HepG2 (cell line): Measurements from ENCODE around the gene STKLD1. TPM values are rescaled to one million over a fixed set of nuclear protein-coding genes. Genes with fewer than 3 reads are reported as not detected.

Source experiments
- ATAC-seq: fragments of 200-7000 bp; cut with Tn5 transposase; 3 replicates; pipeline ENCODE4 v1.9.1; 2020; ENCODE audit warnings: mild to moderate bottlenecking, moderate library complexity
- BruUV-seq: library from RNA; stranded (reverse); fragments of 400-500 nt; replicated peaks from 2 replicates; lab custom pipeline; 2021; lab: Mats Ljungman, UMichigan
- CTCF ChIA-PET: fragments of 300-600 bp; formaldehyde crosslinking; extraction: SDS; loops from one replicate; lab custom pipeline; 2021; ENCODE audit warnings: low total read pairs, inconsistent platforms, low intra/inter-chr PET ratio; lab: Yijun Ruan, JAX
- POLR2A ChIA-PET: fragments of 350-600 bp; sonication (Branson Sonifier 250); formaldehyde crosslinking; loops from one replicate; lab custom pipeline; 2020; ENCODE audit warnings: antibody characterized with exemption, inconsistent platforms; lab: Yijun Ruan, JAX
- DNase-seq: peaks from one replicate; pipeline ENCODE4 v3.0.0-alpha.2; 2015; ENCODE audit warnings: low spot score
- FAIRE-seq: peaks from 3 replicates; lab custom pipeline; 2011; peaks lifted over from hg19 to GRCh38; lab: Jason Lieb, UNC
- H2AFZ ChIP-seq: one replicate; pipeline ENCODE4 v1.6.1; 2011; ENCODE audit warnings: low read length, inconsistent platforms
- H3K27ac ChIP-seq: fragments of 300-600 bp; 3 replicates; pipeline ENCODE4 v1.8.0; 2011; ENCODE audit warnings: mixed run types, mild to moderate bottlenecking, mixed read lengths, low read length, inconsistent platforms; ENCODE audit not compliant: insufficient read depth; ENCODE audit errors: extremely low read length
- H3K27me3 ChIP-seq, 2 experiments: fragments of 200-600 bp in 1 of 2; 2 replicates in 1 of 2; 3 replicates in 1 of 2; pipeline versions ENCODE4 v1.6.0 to v1.8.0; 2011; ENCODE audit warnings: low read length in 2 of 2, mild to moderate bottlenecking in 2 of 2, moderate library complexity in 2 of 2, inconsistent platforms in 1 of 2; ENCODE audit not compliant: insufficient read depth in 2 of 2, control insufficient read depth in 1 of 2
- H3K36me3 ChIP-seq, 2 experiments: fragments of 200-600 bp in 1 of 2; replicated peaks in 1 of 2; 2 replicates in 1 of 2; 3 replicates in 1 of 2; pipeline versions ENCODE4 v1.5.1 to v1.8.0; 2011; ENCODE audit warnings: low read length in 2 of 2, inconsistent platforms in 1 of 2; ENCODE audit not compliant: insufficient read depth in 2 of 2, control insufficient read depth in 1 of 2
- H3K4me1 ChIP-seq: 2 replicates; pipeline ENCODE4 v1.5.1; 2012; ENCODE audit warnings: low read length, inconsistent platforms; ENCODE audit not compliant: insufficient read depth
- H3K4me2 ChIP-seq: 2 replicates; pipeline ENCODE4 v1.6.0; 2011; ENCODE audit warnings: low read depth, low read length, inconsistent platforms
- H3K4me3 ChIP-seq, 3 experiments: fragments of 200-600 bp in 1 of 3; sonication (generic), shearing (Covaris generic) in 1 of 3; replicated peaks in 1 of 3; 2 replicates each; pipeline ENCODE4 v1.5.1; 2011 to 2016; ENCODE audit warnings: low read length in 3 of 3, inconsistent platforms in 2 of 3, low read depth in 2 of 3, mild to moderate bottlenecking in 2 of 3, control low read depth in 1 of 3, mixed read lengths in 1 of 3; ENCODE audit not compliant: insufficient read depth in 1 of 3
- H3K79me2 ChIP-seq: one replicate; pipeline ENCODE4 v1.6.1; 2011; ENCODE audit warnings: low read length, inconsistent platforms; ENCODE audit not compliant: insufficient read depth
- H3K9ac ChIP-seq: 2 replicates; pipeline ENCODE4 v1.6.0; 2011; ENCODE audit warnings: mild to moderate bottlenecking, low read depth, low read length, inconsistent platforms; ENCODE audit not compliant: insufficient read depth
- H3K9me3 ChIP-seq: 2 replicates; pipeline ENCODE4 v1.5.1; 2012; ENCODE audit warnings: mild to moderate bottlenecking, low read length
- H4K20me1 ChIP-seq: 2 replicates; pipeline ENCODE4 v1.6.0; 2011; ENCODE audit warnings: inconsistent platforms, mild to moderate bottlenecking, low read length, moderate library complexity; ENCODE audit not compliant: insufficient read depth
- CBFB ChIP-seq: sonication (generic); formaldehyde crosslinking; IDR thresholded peaks from 2 replicates; pipeline ENCODE4 v1.4.0; 2020; ENCODE audit warnings: missing genetic modification reagents
- CTCF ChIP-seq: sonication (generic); formaldehyde crosslinking; IDR thresholded peaks from 2 replicates; pipeline ENCODE4 v1.5.0; 2020; ENCODE audit warnings: mild to moderate bottlenecking, missing genetic modification reagents, moderate library complexity
- ELF4 ChIP-seq: sonication (generic); formaldehyde crosslinking; IDR thresholded peaks from 2 replicates; pipeline ENCODE4 v1.5.0; 2020; ENCODE audit warnings: missing genetic modification reagents, mild to moderate bottlenecking, moderate library complexity, borderline replicate concordance
- GMEB1 ChIP-seq: sonication (generic); formaldehyde crosslinking; IDR thresholded peaks from 2 replicates; pipeline ENCODE4 v1.5.1; 2020; ENCODE audit warnings: missing genetic modification reagents, mild to moderate bottlenecking, borderline replicate concordance
- SCMH1 ChIP-seq: sonication (generic); formaldehyde crosslinking; IDR thresholded peaks from 2 replicates; pipeline ENCODE4 v1.9.0; 2021; ENCODE audit warnings: missing genetic modification reagents, mild to moderate bottlenecking, borderline replicate concordance
- SPEN ChIP-seq: sonication (generic); formaldehyde crosslinking; IDR thresholded peaks from 2 replicates; pipeline ENCODE4 v1.5.1; 2020; ENCODE audit warnings: low read depth, mild to moderate bottlenecking, missing genetic modification reagents
- ZNF672 ChIP-seq: sonication (generic); formaldehyde crosslinking; IDR thresholded peaks from 2 replicates; pipeline ENCODE4 v1.8.1; 2022; ENCODE audit warnings: missing genetic modification reagents
- WGBS: methylation state at CpG from one replicate; pipeline ENCODE4 v1.1.6; 2017; ENCODE audit warnings: low lambda C conversion rate; 5-methylcytosine and 5-hydroxymethylcytosine counted together
- in situ Hi-C: cut with HindIII; loops from 2 replicates; pipeline ENCODE4 v1.10.0; 2017; ENCODE audit warnings: low pct_unique_long_range_greater_than_20kb; ENCODE audit not compliant: extremely low pct_ligation_motif_present
- intact Hi-C: fragments of 100-400 bp; cut with micrococcal nuclease; formaldehyde crosslinking; loops from one replicate; pipeline ENCODE4 v1.10.0; 2022; ENCODE audit not compliant: unreplicated experiment
- polyA plus RNA-seq, 8 experiments: library from polyadenylated mRNA; depleted of rRNA in 3 of 8; stranded (reverse) in 7 of 8; unstranded in 1 of 8; fragments of >200 nt; fragmentation: Illumina TruSeq in 4 of 8; extraction: Trizol in 4 of 8; gene quantifications; 2 replicates each; pipeline versions ENCODE4 v1.2.1 to v1.2.3, GENCODE V29; 2011 to 2016; ENCODE audit warnings: low read depth in 4 of 8, missing spikeins in 1 of 8, mixed read lengths in 1 of 8; ENCODE audit not compliant: insufficient read depth in 1 of 8
- total RNA-seq, 5 experiments: library from RNA; depleted of rRNA; stranded (reverse); fragments of >200 nt; fragmentation: Illumina TruSeq; extraction: Trizol; gene quantifications; 2 replicates each; pipeline ENCODE4 v1.2.3, GENCODE V29; 2016; ENCODE audit warnings: low read depth in 1 of 5

STKLD1 gene
- total and polyA plus RNA-seq, 2 of the 13 experiments (the other 11 are each of a cell fraction or from before 2014, with no cell fraction given), result 1.5 to 2.2 TPM

- Histone ChIP-seq H3K9ac (no peak overlapping the region), H3K4me1 (peaks cover 75% of the 10 kb centered on the region), H3K79me2 (no peaks in the 10 kb centered on the region), H3K36me3 (no peaks in the 10 kb centered on the region), H3K4me3 (no peak overlapping the region), H2AFZ (no peak overlapping the region)
- CTCF ChIA-PET, result no interaction called here
- no peak for FAIRE-seq
- intact Hi-C loops, result loop anchor here (2.0 kb wide), 1 partner anchor 17 kb away; no protein-coding TSS in a partner anchor
- DNase-seq, result no peak
- no TSS peak for BruUV-seq
- 53% methylated on average over 11 of the region's 12 CpGs for WGBS
- TF ChIP-seq SPEN (no peak), ZNF672 (no peak), ELF4 (CRISPR knock-in tag) (no peak), GMEB1 (no peak), CTCF (CRISPR knock-in tag) (0 out of 2 replicates have a peak, but pooled peaks have one; percentile 8), CBFB (no peak), SCMH1 (CRISPR knock-in tag) (no peak)
- TF ChIP-seq, all 625 proteins: peak for 1
- H3K27ac ChIP-seq, result no peak overlapping the region
- H4K20me1 ChIP-seq, result no peaks in the 10 kb centered on the region
- in situ Hi-C loops, result no loop called here
- POLR2A ChIA-PET, result no interaction called here
- no peaks in the 10 kb centered on the region; a peak in 1 of 5 replicates for H3K27me3 ChIP-seq
- H3K4me2 ChIP-seq, result no peak overlapping the region; the same call in 1 of the 2 replicates
- ATAC-seq, result no peak
- H3K9me3 ChIP-seq, result no peaks in the 10 kb centered on the region
Observed at GRCh38 chr9:133424187-133424586, 48.0 kb downstream of the STKLD1 start.
